Fibroblast of the aortic adventitia (primary cell): ENCODE measurements around the gene TEKT3. TPM values are rescaled to one million over a fixed set of nuclear protein-coding genes. Genes with fewer than 3 reads are reported as not detected.

Experiments used
- DNase-seq: peaks from one replicate; pipeline ENCODE4 v3.0.0-alpha.2; 2010; ENCODE audit warnings: low read depth
- H3K4me3 ChIP-seq: 2 replicates; pipeline ENCODE4 v1.5.1; 2011; ENCODE audit warnings: low read depth, mild to moderate bottlenecking, control low read depth, low read length, moderate library complexity
- total RNA-seq: library from RNA; depleted of rRNA; stranded (reverse); fragments of >200 nt; gene quantifications from 2 replicates; pipeline ENCODE4 v1.2.3, GENCODE V29; 2012; ENCODE audit warnings: low replicate concordance
- TF ChIP-seq, protein P1 (sequence below): IDR thresholded peaks from 2 replicates; pipeline ENCODE4 v1.5.1; 2011; ENCODE audit warnings: mild to moderate bottlenecking, low read length, control low read depth, inconsistent platforms; ENCODE audit not compliant: insufficient read depth

The TEKT3 gene
- total RNA-seq, 1 donor: 0.63 TPM

DNA sequence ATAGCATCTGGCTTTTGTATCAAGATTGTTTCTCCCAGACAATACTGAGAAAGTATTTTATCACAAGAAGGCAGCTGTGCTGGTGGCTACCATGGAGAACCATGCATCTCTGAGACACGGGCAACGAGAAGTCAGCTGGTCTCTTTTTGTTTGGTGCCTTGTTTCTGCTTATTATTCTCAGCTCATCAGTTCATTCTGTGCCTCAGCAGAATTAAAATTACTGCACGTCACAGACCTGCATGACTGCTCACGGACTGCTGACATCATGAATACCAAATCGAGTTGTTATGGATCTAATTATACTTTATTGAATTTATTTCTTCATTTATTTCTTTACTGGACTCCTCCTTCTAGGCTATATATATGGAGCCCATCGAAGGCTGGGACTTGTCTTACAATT lies 57.3 kb downstream of the TEKT3 start:
- TF ChIP-seq, protein P1, sequence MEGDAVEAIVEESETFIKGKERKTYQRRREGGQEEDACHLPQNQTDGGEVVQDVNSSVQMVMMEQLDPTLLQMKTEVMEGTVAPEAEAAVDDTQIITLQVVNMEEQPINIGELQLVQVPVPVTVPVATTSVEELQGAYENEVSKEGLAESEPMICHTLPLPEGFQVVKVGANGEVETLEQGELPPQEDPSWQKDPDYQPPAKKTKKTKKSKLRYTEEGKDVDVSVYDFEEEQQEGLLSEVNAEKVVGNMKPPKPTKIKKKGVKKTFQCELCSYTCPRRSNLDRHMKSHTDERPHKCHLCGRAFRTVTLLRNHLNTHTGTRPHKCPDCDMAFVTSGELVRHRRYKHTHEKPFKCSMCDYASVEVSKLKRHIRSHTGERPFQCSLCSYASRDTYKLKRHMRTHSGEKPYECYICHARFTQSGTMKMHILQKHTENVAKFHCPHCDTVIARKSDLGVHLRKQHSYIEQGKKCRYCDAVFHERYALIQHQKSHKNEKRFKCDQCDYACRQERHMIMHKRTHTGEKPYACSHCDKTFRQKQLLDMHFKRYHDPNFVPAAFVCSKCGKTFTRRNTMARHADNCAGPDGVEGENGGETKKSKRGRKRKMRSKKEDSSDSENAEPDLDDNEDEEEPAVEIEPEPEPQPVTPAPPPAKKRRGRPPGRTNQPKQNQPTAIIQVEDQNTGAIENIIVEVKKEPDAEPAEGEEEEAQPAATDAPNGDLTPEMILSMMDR: no peak
- DNase-seq: no peak
- H3K4me3 ChIP-seq: no peak overlapping the region

DNA sequence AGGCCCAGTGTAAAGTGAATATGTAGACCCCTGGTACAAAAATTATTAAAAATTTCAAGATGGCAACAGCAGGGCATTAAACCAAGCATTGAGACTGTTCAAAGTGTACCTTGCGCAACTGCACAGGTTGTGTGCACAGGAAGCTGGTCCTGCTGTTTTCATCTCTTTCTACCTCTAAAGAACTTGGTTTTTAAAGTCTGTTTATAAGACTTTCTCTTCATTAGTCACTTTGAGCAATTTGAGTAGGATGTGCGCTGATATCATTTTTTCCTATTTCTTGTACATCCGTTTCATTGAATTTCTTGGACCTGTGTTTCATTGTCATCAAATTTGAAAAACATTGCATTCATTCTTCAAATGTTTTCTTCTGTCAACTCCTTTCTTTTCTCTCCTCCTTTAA lies 59.5 kb downstream of the TEKT3 start:
- no peak overlapping the region for H3K4me3 ChIP-seq
- DNase-seq: no peak
- TF ChIP-seq, protein P1: no peak

DNA sequence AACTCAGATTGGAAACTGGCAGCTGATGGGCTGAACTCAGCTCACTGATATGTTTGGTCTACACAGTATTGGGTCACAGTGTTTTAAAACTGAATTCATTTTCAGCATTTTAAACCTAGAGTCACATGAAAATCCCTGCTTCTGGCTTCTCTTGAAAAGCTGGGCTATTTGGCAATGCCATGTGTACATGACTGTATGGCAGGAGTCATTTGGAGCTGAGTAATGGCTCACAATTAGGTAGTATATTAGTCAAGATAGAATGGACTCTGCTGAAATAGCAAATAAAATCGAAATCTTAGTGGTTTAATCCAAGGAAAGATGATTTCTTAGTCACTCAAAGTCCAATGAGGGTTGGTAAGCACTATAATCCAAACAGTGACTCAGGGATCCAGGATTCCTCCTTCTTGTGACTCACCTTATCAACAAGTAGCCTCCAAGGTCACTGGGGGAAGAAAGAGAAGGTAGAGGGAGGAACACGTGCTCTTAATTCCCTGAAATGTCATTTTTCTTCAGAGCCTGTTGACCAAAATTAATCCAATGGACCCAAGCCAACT lies 62.4 kb downstream of the TEKT3 start:
- TF ChIP-seq, protein P1: no peak
- DNase-seq: peak; percentile 73
- H3K4me3 ChIP-seq: no peak overlapping the region

DNA sequence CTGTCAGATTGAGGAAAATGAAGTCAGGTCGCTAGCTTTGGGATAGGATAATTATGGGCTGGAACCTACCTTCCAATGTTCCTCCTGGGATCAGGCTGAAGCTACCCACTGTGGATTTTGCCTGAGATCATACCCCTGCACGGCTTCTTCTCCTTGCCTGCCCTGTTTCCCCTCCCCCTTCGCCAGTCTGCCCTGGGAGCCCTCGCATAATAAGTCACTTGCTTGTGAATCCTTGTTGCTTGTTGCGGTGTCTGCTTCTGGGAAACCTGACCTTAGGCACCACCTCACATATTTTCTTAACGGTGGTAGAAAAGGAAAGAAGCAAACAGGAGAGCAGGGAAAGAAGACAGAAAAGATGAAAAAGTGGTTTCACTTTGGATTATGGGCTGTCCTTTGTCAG lies 63.0 kb downstream of the TEKT3 start:
- peak overlapping the region; percentile 29 for H3K4me3 ChIP-seq
- TF ChIP-seq, protein P1: no peak
- no peak for DNase-seq

DNA sequence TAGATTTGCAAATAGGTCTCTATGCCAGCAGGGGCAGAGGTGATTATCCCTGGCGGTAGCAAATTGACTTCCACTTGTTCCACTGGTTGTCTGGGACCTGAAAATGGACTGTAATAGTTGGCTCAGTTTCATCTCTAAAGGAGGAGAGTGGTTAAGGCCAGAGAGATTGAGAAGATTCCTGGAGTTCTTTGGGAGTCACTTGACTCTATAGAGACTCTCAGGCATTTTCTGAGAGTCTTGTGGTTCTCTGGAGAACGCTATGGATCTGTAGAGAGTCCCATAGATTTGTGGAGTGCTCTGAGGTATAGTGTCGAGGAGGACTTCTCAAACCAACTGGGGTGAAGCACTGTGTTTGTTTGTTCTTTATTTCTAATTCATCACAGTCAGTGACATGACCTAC lies 67.4 kb downstream of the TEKT3 start:
- no peak overlapping the region for H3K4me3 ChIP-seq
- no peak for DNase-seq
- TF ChIP-seq, protein P1: no peak

DNA sequence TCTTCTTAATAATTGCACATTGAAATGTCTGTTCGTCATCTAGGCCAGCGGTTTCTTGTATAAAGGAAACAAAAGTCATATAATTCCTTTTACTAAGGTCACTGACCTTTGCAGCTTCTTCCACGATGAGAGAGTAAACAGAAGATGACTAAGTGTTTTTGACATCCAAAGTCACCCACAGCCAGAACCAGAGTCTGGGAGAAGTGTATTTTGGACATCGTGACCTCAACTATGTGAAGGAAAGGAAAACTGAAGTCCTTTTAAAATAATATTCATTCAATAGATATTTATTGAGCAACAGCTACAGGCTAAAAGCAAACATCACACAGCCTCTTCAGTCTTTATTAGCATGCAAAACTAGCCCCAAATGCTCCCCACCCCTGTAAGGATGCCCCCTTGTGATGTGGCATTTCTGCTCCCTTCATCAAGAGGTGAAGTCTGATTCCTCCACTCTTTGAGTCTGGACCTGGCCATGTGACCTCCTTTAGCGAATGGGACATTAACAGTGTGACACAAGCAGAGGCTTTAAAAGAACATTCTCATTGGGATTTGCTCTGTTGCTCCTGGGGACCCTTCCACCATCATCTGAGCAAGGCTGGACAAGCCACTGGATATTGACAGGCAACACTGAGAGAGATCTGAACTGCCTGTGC lies 68.1 kb downstream of the TEKT3 start:
- peak; percentile 70 for DNase-seq
- TF ChIP-seq, protein P1: no peak
- no peak overlapping the region for H3K4me3 ChIP-seq

DNA sequence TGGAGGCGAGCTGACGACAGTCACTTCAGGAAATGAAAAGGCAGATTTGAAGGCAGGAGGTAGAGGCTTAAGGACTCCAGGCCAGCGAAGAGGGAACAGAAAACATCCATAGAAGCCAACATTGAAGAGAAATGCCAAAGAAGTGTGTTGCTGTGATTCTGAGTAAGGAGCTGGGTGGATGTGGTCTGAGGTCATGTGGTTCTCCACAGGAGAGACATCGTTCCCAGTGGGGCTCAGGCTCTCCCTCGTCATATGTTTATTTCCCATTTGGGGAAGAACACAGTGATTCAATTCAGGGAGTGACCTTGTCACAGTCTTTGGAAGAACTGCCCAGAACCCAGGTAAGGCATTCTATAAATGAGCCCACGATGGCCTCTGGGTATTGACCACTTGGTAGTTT lies 69.7 kb downstream of the TEKT3 start:
- TF ChIP-seq, protein P1: no peak
- no peak for DNase-seq
- H3K4me3 ChIP-seq: no peak overlapping the region
